ENCODE results near the gene RSPH1. TPM values are rescaled to one million over a fixed set of nuclear protein-coding genes. Genes with fewer than 3 reads are reported as not detected.

Gene RSPH1
- total and polyA plus RNA-seq, 2 of the 4 experiments (the other 2 are of a cell fraction) = not detected

- no peak overlapping the region for H2BK120ac ChIP-seq (ENCODE audit: low read depth, low read length)
- no peak overlapping the region for H3K9ac ChIP-seq (ENCODE audit: low read depth, low read length)
- 10% methylated on average over 5 of the region's 12 CpGs; no CpG with 5 or more reads in 1 of the 2 experiments for WGBS, 2 experiments (ENCODE audit: extremely low coverage in 2 of 2, insufficient read length in 1 of 2)
- TF ChIP-seq CEBPB (IDR thresholded peaks at IDR 0.05; ENCODE audit: low read depth, low read length) (no peak), RFX5 (IDR thresholded peaks at IDR 0.05; ENCODE audit: low read depth, low read length) (no peak), SMC3 (IDR thresholded peaks at IDR 0.05; ENCODE audit: low read depth, low read length) (no peak), FOS (IDR thresholded peaks at IDR 0.05; ENCODE audit: low read depth, low read length) (no peak), MXI1 (IDR thresholded peaks at IDR 0.05; ENCODE audit: borderline replicate concordance, low read depth, low read length) (no peak), RCOR1 (IDR thresholded peaks at IDR 0.05; ENCODE audit: insufficient replicate concordance, low read length) (no peak), ELK1 (IDR thresholded peaks at IDR 0.05; ENCODE audit: borderline replicate concordance, low read depth, low read length) (no peak), MAZ (IDR thresholded peaks at IDR 0.05; ENCODE audit: borderline replicate concordance, low read depth, low read length) (no peak), RAD21 (IDR thresholded peaks at IDR 0.05; ENCODE audit: low read length) (no peak), MAFK (IDR thresholded peaks at IDR 0.05; ENCODE audit: low read depth, low read length) (no peak), CHD1 (IDR thresholded peaks at IDR 0.05; ENCODE audit: low read depth, low read length) (no peak)
- no peak overlapping the region for H3K23ac ChIP-seq (ENCODE audit: low read depth, low read length)
- no peak overlapping the region for H2BK20ac ChIP-seq (ENCODE audit: low read depth, low read length)
- BruUV-seq (replicated peaks) = no TSS peak
- CTCF ChIA-PET = no interaction called here
- peak; percentile 7 for DNase-seq
- H3K4ac ChIP-seq (ENCODE audit: low read depth, low read length) = no peak overlapping the region
- intact Hi-C loops (cut with micrococcal nuclease) = no loop called here
- H3K9me3 ChIP-seq (ENCODE audit: control insufficient read depth, insufficient read depth, low read length) = no peaks in the 10 kb centered on the region
- ATAC-seq (ENCODE audit: low read depth) = no peak
- no peak overlapping the region for H2BK5ac ChIP-seq (ENCODE audit: low read depth, low read length, poor library complexity, severe bottlenecking)
- H3K4me3 ChIP-seq (ENCODE audit: insufficient read depth, low read depth, low read length) = no peak overlapping the region
- H3K79me1 ChIP-seq (ENCODE audit: low read depth in 1 of 2, low read length in 2 of 2) = no peaks in the 10 kb centered on the region
- H3K56ac ChIP-seq (ENCODE audit: extremely low read depth, insufficient read depth, low read length) = no peak overlapping the region
- peaks cover 7% of the 10 kb centered on the region for H3K27me3 ChIP-seq (ENCODE audit: control insufficient read depth, insufficient read depth, low read length)
- H4K5ac ChIP-seq (ENCODE audit: low read depth, low read length) = no peak overlapping the region
- H2BK15ac ChIP-seq (ENCODE audit: low read depth, low read length) = no peak overlapping the region
- no peak overlapping the region for H2AFZ ChIP-seq (replicated peaks; ENCODE audit: low read length, poor library complexity)
- H3K36me3 ChIP-seq (ENCODE audit: control insufficient read depth, insufficient read depth, low read length) = no peaks in the 10 kb centered on the region
- dilution Hi-C loops (cut with HindIII; ENCODE audit: low sequenced_read_pairs, unreplicated experiment) = no loop called here
- H4K8ac ChIP-seq (ENCODE audit: low read depth in 2 of 2, low read length in 2 of 2) = no peak overlapping the region
- no peaks in the 10 kb centered on the region for H4K20me1 ChIP-seq (ENCODE audit: insufficient read depth, low read length)
- no peak overlapping the region; the same call in 1 of the 2 replicates for H3K4me2 ChIP-seq (ENCODE audit: low read depth, low read length)
- H2AK9ac ChIP-seq (replicated peaks; ENCODE audit: low read depth, low read length, poor library complexity) = no peak overlapping the region
- no peaks in the 10 kb centered on the region for H3K9me1 ChIP-seq (ENCODE audit: insufficient read depth, low read length)
- H2AK5ac ChIP-seq (ENCODE audit: low read depth, low read length) = no peak overlapping the region
- in situ Hi-C loops (cut with MboI; ENCODE audit: low sequenced_read_pairs) = no loop called here
- H3K18ac ChIP-seq (ENCODE audit: low read depth, low read length) = no peak overlapping the region
- H3K27ac ChIP-seq (ENCODE audit: insufficient read depth, low read length) = no peak overlapping the region
- H3K14ac ChIP-seq (replicated peaks; ENCODE audit: low read depth, low read length) = no peak overlapping the region
- POLR2A ChIA-PET (ENCODE audit: unreplicated experiment) = no interaction called here
- H3K4me1 ChIP-seq (ENCODE audit: control insufficient read depth, insufficient read depth, low read length) = no peaks in the 10 kb centered on the region
- H4K91ac ChIP-seq (ENCODE audit: insufficient read depth, low read depth, low read length) = no peak overlapping the region
Observed at GRCh38 chr21:42467140-42467983, 28.7 kb downstream of the RSPH1 start.

Data from IMR-90 (cell line).